KG1 (cell line): ENCODE results near the gene PCCB.
"Not testable (repeated sequence)": the region's sequence is repeated elsewhere in the genome, so short reads cannot be mapped to it uniquely, and the experiment has no call there.

Experiments used
- DNase-seq: peaks from one replicate; lab custom pipeline; 2025; lab: John Stamatoyannopoulos, UW

The PCCB gene

DNA sequence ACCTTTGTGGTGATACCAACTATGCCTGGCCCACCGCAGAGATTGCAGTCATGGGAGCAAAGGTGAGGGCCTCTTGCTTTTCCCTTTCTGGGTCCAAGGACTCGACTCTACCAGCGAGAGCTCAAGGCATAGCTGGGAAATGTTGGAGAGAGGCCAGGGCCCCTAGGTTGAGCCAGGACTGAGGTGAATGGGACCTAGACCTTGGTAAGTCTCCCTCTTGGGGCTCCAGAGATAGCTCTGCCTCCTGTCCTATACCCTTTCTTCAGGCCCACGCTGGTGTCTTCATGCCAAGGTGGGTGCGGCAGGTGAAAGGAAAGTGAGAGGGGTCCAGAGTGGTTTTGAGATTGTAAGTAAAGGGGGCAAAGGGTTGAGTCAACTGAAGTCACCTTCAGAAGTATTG lies 77.5 kb downstream of the PCCB start:
- DNase-seq = no peak

DNA sequence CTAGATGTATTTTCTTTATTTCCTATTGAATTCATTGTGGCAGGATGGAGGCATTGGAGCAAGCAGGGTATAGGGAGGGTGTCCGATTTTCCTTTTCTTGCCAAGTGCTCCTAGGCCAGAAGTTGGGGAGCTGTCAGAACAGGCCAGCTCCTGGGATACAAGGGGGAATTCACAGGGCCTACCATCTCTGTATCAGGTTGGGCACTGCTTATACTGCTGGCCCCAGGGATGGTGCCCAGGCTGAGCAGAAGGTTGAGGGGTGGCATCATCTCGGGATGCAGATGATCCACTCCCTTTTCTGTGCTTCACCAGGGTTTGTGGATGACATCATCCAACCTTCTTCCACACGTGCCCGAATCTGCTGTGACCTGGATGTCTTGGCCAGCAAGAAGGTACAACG lies 79.5 kb downstream of the PCCB start:
- DNase-seq = no peak

DNA sequence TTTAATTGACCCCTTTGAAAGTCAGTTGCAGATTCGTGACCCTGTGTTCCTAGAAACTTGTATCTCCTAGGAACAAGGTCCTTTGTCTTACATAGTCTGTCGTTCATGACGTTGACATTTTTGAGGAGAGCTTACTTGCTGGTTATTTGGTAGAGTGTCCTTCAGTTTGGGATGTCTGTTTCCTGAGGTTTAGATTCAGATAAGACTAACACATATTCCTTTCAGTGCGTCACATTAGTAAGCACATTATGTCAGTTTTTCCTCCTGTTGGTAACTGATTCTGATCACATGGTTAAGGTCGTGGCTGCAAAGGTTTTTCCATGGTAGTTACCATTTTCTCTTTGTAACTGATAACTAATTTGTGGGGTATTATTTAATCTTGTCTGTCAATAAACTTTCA lies 80.8 kb downstream of the PCCB start:
- DNase-seq = no peak

DNA sequence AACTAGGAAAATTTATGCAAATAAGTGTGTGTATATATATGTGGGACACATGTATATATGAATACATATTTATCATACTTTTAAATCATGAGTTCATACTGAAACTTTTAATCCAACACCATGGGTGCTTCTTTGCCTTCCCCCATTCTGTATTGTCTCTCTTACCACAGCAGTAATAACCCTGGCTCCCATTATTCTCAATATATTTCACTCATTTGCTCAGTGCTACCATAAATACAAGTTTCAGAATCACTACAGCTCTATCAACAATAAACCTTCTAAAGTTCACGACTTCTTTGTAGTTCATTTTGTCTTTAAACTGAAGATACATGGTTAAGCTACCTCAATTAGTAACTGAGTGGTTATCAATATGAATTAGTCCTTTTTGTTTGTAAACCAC lies 82.2 kb downstream of the PCCB start:
- no peak for DNase-seq

DNA sequence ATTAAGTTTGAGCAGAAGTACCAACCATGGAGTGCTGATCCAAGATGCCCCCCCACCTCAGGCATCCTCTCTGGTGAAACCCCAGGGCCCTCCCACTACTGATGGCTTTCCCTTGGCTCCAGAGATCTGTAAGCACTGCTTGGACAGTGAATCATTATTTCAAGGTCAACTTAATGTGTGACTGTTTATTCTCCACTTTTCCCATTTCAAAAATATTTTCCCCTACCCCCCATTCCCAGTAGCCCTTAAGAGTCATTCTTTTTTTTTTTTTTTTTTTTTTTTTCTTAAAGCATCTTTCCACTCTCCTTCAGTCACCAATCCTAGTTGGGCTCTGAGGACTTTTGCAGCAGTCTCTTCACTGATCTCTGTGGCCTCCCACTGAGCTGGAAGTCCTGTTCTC lies 82.6 kb downstream of the PCCB start:
- no peak for DNase-seq

DNA sequence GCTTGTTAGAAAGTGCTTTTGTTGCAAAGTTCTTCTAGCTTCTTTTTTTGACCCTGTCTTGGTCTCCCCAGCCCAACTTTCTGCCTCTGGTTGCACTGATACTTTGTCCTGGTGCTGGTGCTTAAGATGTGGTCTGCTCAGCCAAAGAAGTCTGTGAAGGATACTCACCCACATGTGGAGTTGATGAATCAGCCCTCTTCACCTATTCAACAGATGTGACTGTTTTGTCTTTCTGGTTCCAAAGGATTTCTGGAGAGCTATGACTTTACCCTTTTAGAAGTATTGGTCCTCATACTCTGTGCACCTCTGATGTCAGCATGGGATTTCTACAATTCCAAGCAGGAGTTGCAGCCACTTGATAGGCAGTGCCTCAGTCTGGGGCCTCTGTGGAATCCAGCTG lies 84.1 kb downstream of the PCCB start:
- no peak for DNase-seq

DNA sequence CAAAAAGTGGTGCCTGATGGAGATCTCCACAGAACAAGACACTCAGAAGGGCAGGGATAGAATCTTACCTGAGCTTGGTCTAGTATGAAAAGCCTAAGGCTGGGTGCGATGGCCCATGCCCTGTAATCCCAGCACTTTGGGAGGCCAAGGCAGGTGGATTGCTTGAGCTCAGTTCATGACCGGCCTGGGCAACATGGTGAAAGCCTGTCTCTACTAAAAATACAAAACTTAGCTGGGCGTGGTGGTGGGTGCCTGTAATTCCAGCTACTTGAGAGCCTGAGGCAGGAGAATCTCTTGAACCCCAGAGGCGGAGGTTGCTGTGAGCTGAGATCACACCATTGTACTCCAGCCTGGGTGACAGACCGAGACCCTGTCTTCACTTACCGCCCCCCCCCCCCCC lies 84.6 kb downstream of the PCCB start:
- not testable (repeated sequence) for DNase-seq

DNA sequence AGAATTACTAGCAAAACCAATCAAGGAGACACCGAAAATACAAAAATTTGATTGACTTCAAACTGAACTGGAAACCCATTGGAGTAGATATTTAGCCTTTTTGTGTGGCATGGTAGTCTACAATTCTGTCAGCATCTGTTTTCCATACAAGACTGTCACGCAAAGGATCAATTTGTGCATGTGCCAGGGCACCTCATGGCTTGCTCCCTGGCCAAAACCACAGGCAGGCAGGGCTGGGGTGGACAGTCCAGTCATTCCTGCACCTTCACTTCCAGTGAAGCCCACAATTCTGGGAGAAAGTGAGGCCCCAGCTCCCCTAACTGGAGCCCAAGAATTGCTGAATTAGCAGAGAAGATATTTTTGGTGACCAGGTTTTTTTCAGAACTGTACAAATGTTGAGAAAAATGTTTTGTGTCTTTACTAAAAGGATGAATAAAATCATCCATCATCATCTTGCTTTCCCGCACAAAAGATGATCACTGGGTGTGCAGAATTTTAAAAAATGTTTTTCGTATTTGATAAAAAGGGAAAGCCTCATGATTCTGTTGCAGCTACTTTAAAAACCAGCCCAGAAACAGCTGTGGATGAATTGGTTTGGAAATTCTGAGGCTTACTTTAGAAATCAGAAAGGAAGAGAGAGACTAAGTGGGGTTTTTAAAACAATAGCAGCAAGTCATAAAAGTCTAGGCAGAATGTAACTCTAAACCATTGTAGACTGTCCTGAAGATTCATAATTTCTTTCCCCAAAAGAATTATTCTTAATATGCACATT lies 86.4 kb downstream of the PCCB start:
- DNase-seq = no peak

DNA sequence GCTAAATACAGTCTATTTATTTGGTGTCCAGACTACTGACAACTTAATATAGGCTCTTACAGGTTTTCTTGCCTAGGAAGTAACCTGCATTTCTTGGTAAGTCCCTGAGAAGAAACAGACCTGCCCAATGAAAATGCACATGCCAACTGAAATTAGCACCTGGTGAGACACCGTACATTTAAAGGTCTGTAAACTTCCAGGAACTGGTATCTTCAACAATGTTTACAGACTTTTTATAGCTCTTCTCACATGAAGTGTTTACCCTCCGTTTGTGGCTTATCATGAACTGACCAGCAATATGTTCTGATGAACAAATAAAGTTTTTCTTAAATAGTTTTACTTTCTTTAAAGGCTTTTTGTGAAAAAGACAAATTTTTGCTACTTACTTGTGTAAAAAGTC lies 93.3 kb downstream of the PCCB start:
- no peak for DNase-seq

DNA sequence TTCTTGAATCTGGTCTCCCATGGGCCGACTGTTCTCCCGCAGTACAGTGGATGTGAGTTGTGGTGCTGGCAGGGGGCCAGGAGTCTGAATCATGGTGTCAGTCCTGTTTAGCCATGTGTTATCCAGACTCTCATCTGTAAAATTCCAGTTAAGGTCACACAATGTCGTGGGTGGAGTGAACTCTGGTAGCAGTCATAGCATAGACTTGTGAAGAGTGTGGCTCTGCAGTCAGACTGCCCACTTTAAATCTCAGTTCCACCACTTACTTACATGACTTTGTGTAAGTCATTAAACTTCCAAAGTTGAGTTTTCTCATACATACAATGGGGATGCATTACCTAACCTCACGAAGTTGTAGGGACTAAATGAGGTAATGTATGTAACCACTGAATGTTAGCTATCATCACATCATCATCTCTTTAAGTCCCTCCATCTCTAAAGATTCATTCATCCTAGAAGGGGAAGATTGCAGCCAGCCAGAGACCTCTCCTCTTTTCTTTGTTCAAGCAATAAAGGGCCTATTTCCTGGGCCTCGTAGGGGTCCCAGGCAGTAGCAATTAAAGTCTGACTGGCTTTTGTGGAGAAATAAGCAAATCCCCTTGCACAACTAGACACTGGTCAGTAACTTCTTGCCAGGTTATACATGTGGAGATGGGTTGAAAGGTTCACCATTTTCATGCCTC lies 93.9 kb downstream of the PCCB start:
- no peak for DNase-seq

DNA sequence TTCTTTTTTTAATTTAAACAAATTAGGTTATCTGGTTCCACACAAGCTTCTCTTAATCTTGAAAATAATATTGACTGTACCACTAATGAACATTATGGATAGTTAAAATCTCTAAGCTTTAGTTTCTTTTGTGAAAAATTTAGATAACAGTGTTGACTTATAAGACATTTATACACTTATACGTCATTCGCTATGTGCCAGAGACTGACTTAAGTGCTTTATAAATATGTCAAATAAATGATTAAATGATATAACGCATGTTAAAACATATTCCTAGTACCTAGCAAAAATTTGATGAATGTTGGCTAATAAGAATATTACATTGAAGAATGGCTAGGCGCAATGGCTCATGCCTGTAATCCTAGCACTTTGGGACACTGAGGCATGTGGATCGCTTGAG lies 96.3 kb downstream of the PCCB start:
- no peak for DNase-seq

DNA sequence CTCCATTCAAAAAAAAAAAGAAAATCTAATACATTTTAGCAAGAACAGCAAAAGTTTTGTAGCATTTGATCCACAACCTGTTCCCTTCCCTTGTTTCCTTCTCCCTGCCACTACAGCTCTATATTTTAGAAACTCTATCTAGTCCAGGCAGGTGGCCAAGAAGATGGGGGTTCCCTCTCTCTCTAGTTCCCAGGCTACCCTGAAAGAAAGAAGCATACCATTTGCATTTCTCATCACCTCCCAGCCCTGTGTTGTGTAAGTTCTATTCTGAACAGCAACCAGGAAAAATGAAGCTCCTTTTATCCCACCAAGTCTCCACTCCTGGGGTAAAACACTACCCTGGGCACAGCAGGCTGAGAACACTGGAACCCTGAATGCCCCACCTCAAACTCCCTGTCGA lies 100.0 kb downstream of the PCCB start:
- no peak for DNase-seq

DNA sequence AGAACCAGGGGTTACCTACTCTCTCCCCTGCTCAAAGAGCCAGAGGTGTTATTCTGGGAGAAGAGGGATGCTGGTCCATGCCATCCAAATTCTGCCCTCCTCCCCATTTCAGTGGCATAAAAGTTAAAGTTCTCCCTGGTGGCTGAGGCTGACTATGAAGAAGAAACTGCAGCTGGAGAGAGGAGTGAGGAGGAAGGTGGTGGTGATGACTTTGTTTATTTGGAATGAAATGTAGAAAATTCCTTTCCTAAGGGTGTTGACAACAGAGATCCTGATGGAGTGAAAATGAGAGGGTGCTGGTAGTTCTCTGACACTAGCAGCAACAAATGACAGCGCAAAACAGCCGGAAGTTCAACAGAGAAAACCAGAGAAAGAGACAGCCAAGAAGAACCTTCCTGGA lies 100.4 kb downstream of the PCCB start:
- no peak for DNase-seq

DNA sequence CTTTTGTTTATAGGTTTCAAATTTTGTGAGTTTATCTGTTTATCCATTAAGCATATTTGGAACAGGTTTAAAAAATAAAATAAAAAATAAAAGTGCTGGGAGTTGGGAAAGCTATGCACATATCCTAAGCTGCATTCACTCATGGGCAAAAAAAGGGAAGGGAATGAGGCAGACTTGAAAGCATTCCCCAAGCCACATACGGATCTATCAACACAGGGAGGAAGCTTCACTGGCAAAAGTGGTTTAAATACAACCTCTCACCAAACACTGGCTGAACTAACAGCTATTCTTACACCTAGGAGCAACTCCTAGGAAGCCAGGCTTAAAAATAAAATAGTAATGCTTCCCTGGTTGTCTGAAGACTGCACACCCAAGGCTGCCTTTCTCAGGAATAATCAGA lies 101.2 kb downstream of the PCCB start:
- no peak for DNase-seq

DNA sequence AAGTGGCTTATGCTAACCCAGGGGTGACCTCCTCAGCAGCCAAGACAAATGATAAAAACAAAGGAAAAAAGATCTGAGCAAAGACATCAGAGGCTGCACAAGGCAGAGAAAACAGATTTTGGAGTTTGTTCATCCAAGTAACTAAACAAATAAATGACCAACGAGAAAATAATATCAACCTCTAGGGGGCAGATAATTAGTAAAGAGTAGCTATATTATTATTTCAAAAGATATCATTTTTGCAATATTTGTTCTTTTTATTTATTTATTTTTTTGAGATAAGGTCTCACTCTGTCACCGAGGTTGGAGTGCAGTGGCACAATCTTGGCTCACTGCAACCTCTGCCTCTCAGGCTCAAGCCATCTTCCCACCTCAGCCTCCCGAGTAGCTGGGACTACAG lies 101.8 kb downstream of the PCCB start:
- no peak for DNase-seq

DNA sequence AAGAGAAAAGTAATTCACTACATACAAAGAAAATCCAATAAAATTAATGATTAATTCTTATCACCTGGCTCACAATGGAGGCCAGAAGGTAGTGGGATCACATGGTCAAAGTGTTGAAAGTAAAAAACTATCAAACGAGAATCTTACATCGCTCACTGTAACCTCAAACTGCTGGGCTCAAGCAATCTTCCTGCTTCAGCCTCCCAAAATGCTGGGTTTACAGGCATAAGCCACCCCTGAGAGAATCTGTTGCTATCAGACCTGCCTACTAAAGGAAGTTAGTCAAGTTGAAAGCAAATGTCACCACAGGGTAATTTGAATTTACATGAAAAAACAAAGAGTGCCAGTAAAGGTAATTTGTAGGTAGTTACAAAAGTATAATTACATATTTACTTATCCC lies 103.3 kb downstream of the PCCB start:
- DNase-seq = no peak

DNA sequence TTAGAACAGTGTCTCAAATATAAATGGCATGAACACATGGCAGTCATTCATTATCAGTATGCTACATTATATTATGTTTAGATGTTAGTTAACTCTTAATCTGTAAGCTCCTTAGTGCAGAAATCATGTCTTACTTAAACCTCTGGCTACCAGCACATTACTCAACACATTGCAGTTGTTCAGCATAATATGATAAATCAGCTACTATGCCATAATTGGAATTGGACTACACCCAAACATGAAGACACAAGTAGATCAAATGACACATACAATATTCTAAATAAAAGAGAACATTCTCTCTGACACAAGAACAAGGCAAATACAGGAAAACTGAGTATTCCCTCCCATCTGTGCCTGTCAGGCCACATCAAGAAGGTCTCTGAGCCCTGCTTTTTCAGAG lies 116.1 kb downstream of the PCCB start:
- DNase-seq = no peak

DNA sequence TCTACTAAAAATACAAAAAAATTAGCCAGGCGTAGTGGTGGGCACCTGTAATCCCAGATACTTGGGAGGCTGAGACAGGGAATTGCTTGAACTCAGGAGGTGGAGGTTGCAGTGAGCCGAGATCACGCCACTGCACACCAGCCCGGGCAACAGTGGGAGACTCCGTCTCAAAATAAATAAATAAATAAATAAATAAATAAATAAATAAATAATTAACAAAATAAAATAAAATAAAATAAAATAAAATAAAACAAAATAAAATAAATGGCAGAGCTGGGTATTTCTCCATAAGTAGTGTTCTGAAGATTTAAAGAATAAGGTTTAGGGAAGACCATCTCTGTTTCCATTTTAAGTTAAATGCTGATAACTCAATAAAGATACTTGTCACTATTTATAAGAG lies 125.7 kb downstream of the PCCB start:
- not testable (repeated sequence) for DNase-seq

DNA sequence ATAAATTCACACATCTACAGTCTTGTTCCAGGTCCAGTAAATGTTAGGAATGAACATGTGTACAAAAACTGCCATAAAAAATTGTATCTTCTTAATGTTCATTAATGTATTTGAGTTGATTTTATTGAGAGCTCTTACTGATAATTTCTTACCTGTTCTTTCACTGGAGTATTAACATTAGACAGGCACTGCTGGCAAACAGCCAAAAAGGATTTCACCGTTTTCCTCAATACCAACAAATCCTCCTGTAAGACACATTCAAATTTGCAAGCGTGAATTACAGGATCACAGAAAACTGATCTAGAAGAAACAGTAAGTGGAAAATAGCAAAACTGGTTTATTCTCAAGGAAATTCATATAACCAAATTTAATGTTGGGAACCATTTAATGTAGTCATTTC lies 127.4 kb downstream of the PCCB start:
- DNase-seq = no peak

DNA sequence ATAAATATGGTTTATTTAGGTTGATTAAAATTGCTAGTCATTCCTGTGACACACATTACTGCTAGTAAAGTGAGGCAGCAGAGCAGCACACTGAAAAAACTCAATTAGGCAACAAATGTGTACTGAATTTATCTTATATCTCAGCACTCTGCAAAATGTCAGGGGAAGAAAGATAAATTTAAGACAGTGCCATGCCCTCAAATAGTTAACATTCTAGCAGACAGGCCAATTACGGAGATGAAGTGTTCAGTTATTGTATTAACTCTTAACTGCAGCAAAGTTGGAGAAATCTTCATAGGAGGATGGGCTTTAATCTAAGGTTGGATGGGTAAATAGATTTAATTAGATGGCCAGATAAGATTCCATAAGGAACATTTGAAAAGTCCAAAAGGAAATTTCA lies 127.9 kb downstream of the PCCB start:
- no peak for DNase-seq
